Coronary artery (tissue), 2 donors: ENCODE results near the gene KHDC4.

Source experiments
- DNase-seq: peaks from one replicate; pipeline ENCODE4 v3.0.0-alpha.2; 2017; ENCODE audit warnings: low spot score
- H3K27ac ChIP-seq, 2 donors: fragments of 200-600 bp; sonication (generic); one replicate each; pipeline ENCODE4 v1.5.1; 2016 to 2019
- H3K4me3 ChIP-seq: fragments of 200-600 bp; sonication (generic); 2 replicates; pipeline ENCODE4 v1.5.1; 2016; ENCODE audit warnings: mild to moderate bottlenecking, moderate library complexity
- TF ChIP-seq, protein P1 (sequence below): fragments of 200-600 bp; sonication (generic); IDR thresholded peaks from one replicate; pipeline ENCODE4 v1.5.1; 2019; ENCODE audit warnings: antibody characterized with exemption

Gene KHDC4

DNA sequence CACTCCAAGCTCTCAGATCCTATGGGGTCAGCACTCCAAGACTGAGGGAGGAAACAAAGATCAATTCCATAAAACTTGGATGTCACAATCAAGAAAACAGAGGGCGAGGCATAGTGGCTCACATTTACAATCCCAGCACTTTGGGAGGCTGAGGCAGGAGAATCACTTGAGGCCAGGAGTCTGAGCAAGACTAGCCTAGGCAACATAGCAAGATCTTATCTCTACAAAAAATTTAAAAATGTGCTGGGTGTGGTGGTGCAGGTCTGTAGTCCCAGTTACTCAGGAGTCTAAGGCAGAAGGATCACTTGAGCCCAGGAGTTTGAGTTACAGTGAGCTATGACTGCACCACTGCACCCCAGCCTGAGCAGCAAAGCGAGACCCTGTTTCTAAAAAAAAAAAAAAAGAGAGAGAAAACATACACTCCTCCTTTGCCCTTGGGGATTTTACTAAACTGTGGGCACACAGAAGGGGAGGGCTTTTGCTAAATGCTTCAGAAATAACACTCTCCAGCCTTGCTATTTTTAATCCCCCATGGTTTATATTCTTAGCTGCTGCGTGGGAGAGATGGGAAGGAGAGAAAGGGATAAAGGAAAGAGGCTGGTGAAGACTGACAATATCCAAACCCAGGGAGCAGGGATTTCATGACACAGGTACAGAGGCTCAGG is 26.0 kb upstream of the KHDC4 start:
- peak overlapping the region; percentile 45 to 79 for H3K27ac ChIP-seq
- TF ChIP-seq, protein P1, sequence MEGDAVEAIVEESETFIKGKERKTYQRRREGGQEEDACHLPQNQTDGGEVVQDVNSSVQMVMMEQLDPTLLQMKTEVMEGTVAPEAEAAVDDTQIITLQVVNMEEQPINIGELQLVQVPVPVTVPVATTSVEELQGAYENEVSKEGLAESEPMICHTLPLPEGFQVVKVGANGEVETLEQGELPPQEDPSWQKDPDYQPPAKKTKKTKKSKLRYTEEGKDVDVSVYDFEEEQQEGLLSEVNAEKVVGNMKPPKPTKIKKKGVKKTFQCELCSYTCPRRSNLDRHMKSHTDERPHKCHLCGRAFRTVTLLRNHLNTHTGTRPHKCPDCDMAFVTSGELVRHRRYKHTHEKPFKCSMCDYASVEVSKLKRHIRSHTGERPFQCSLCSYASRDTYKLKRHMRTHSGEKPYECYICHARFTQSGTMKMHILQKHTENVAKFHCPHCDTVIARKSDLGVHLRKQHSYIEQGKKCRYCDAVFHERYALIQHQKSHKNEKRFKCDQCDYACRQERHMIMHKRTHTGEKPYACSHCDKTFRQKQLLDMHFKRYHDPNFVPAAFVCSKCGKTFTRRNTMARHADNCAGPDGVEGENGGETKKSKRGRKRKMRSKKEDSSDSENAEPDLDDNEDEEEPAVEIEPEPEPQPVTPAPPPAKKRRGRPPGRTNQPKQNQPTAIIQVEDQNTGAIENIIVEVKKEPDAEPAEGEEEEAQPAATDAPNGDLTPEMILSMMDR = no peak
- H3K4me3 ChIP-seq = no peak overlapping the region
- no peak for DNase-seq

DNA sequence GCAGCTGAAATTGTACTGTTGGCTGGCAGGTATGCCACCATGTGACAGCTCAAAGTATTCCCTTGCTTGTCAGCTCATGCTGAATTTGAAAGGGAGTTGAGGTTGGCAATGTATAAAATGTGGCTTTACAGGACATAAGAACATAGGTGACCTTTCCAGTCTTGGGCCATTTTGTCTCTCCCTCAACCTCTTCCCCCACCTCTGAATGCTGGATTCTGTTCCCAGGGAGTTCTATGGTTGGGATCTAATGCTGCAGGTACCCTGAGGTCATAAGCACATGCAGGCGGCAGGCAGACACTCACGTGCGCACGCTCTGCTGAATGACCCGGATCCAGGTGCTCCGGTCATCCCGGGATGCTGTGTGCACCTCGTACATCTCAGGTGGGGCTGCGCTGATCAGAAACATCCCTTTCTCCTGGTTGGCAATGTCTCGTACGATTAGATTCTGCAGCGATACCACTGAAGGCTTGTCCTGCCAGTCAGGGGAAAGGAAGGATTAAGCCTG is 23.2 kb upstream of the KHDC4 start:
- H3K27ac ChIP-seq = no peak overlapping the region
- H3K4me3 ChIP-seq = no peak overlapping the region
- TF ChIP-seq, protein P1 = no peak
- DNase-seq = no peak

DNA sequence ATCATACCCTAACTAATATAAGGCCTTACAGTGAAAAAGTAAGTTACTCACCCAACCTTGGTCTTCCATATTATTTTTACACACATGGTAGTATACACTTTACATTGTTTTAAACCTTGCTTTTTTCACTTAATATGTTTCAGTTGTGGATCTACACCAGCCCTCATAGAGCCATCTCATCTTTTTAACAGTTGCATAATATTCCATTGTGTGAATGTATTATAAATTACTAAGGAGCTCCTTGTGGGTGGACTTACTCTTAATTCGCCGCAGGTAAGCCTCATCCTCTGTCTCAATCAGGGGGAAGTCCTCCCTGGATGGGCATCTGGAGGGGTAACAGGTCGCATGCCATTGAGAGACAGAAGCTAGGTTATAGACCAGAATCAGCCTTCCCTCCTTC is 20.4 kb upstream of the KHDC4 start:
- Histone ChIP-seq H3K4me3 (no peak overlapping the region), H3K27ac (no peak overlapping the region)
- DNase-seq = no peak
- TF ChIP-seq, protein P1 = no peak

DNA sequence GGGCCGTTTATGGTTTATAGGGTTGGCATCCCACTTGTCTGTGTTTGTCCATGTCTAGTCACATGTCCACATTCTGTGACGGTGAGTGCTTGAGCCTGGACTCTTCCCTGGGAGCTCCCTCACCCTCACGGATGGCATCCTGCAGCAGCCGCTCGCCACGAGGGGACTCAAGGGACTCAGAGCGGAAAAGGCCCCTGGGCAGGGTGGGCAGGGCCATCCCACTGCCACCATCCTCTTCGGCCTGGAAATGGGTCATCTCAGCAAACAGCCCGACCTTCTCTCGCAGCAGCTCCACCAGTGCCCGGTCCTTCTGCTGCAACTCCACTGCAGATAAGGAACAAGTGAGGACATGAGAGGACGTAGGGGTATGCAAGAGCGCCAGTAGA is 18.3 kb upstream of the KHDC4 start:
- TF ChIP-seq, protein P1 = no peak
- DNase-seq = no peak
- Histone ChIP-seq H3K27ac (peak overlapping the region in 1 of 2 donors; percentile 49), H3K4me3 (no peak overlapping the region)

DNA sequence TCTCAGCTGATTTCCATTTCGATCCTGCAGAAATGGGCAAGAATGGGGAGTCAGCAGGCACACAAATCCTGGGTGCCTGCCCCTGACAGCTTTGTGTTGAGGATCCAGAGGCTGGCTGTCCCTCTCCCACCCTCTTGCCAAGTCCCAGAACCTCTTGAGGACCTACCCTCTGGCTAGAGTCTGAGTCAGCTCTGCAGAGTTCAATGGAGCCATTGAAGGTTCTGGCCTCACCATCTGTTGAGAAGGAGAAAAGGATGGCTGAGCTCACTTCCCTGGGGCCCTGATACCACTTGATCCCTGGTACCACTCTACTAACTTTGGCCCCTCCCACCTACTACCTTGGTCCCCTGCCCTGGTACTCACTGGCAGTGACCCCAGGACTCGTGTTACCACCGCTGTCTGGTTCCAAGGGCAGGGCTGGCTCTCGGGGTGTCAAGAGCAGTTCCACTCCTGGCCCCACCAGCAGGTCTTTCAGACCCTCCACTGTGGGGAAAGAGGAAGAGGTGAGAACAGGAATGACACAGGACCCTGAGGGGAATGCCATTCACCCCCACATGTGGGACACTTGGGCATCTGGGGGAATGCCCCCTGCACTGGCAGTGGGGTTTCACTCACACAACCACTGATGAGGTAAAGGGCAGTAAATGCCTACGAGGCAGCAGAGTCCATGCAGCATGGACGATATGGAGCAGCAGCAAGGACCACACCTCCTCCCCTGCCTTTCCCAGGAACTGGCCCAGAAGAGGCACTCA is 17.7 kb upstream of the KHDC4 start:
- TF ChIP-seq, protein P1 = no peak
- no peak for DNase-seq
- Histone ChIP-seq H3K4me3 (no peak overlapping the region), H3K27ac (peak overlapping the region in 1 of 2 donors; percentile 49)

DNA sequence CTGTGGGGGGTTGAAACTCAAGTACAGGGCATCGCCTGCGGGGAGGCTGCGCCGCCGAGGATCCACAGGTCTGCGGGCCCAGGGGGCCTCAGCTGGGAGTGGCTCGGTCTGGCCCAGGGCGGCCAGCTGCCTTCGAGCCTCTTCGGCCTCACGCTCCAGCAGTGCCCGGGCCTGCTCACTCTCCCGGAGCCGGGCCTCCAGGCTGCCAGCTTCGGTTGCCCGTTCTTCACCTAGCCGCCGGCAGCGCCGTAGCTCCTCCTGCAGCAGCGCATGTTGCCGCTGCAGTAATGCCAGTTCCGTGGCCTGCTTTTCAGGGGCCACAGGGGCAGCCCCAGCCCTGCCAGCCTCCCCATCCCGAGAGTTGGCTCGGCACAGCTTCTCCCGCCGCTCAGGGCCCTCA is 16.6 kb upstream of the KHDC4 start:
- Histone ChIP-seq H3K4me3 (no peak overlapping the region), H3K27ac (no peak overlapping the region)
- TF ChIP-seq, protein P1 = no peak
- no peak for DNase-seq

DNA sequence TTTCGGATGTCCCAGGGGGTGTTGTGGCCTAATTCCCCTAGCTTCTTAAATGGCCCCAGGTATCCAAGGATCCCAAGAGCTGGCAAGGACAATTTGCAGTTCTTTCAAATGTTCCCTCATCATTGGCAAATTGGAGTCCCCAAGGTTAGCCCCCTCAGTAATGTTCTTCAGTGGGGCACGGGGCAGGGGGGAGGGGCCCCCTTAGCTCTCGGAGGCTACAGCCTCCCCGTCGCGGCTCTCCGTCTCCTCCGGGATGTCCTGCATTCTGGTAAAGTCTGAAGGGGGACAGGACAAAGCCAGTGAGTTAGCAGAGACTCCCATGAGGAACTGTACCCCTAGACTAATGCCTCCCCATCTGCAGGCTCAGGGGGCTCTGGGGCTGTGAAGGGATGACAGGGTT is 13.5 kb upstream of the KHDC4 start:
- no peak for DNase-seq
- H3K27ac ChIP-seq = no peak overlapping the region
- TF ChIP-seq, protein P1 = no peak
- no peak overlapping the region for H3K4me3 ChIP-seq
